HG02943 (cell line): ENCODE data around the gene FARSA.
"Not testable (repeated sequence)": the region's sequence is repeated elsewhere in the genome, so short reads cannot be mapped to it uniquely, and the experiment has no call there.

Source experiments
- ATAC-seq: cut with Tn5 transposase; IDR thresholded peaks from one replicate; pipeline ENCODE4 v1.9.1; 2021; ENCODE audit warnings: mild to moderate bottlenecking, low read depth, moderate library complexity; ENCODE audit not compliant: unreplicated experiment

The FARSA gene

GRCh38 chr19:12954612-12954962 lies 21.1 kb upstream of the FARSA start:
- no peak for ATAC-seq

- no peak for ATAC-seq
Measured at GRCh38 chr19:12953799-12954611, 20.5 kb upstream of the FARSA start.

DNA sequence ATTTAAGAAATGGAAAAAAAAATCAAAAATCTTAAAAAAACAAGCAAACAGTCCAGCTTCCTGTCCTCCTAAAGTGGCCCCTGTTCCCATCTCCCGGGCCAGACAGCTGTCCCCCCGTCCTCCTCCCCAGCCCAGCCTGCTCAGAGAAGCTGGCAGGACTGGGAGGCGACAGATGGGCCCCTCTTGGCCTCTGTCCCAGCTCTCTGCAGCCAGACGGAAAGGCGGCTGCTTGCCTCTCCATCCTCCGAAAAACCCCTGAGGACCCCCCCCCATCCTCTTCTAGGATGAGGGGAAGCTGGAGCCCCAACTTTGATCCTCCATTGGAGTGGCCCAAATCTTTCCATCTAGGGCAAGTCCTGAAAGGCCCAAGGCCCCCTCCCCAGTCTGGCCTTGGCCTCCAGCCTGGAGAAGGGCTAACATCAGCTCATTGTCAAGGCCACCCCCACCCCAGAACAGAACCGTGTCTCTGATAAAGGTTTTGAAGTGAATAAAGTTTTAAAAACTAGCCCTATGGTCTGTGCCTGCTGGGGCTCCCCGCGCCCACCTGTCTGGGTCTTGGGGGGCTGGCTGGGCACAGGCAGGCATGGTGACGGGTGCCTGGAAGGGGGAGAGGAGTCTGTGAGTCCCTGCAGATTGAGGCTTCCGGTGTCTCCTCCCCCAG lies 19.8 kb upstream of the FARSA start:
- ATAC-seq = no peak

- ATAC-seq = no peak
Measured at GRCh38 chr19:12952488-12953137, 19.1 kb upstream of the FARSA start.

GRCh38 chr19:12952050-12952449 lies 18.5 kb upstream of the FARSA start:
- not testable (repeated sequence) for ATAC-seq

GRCh38 chr19:12949363-12950283 lies 16.1 kb upstream of the FARSA start:
- ATAC-seq = no peak

- ATAC-seq = no peak
Measured at GRCh38 chr19:12948612-12949362, 15.3 kb upstream of the FARSA start.

GRCh38 chr19:12947702-12948611 lies 14.4 kb upstream of the FARSA start:
- no peak for ATAC-seq

GRCh38 chr19:12946731-12947496 lies 13.4 kb upstream of the FARSA start:
- no peak for ATAC-seq

DNA sequence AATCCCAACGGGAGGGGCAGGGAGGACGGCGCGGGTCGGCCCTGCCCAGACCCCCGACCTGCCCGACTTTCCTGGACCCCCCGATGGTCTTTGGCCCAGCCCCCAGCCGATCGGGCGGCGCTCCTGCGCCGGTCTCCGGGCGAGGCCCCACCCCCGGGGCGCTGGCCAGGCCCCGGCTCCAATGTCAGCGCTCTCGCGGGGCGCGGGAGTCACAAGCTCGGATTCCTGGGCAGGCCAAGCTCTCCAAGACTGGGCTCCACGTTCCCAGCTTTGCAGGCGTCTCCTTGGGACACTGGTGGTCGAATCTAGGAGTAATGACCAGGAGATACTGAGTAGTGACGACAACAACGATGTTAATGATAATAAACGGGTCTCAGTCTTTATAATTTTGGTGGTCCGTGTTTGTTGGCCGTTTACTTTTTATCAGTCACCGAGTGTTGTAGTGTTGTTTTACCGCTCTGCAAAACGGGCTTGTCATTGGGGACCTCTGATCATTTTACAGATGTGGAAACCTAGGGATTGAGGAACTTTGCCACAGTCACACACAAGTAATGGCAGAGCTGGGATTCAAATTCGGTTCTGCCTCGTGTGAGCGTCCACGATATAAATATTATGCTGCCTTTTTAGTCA lies 12.7 kb upstream of the FARSA start:
- peak; percentile 28 for ATAC-seq

DNA sequence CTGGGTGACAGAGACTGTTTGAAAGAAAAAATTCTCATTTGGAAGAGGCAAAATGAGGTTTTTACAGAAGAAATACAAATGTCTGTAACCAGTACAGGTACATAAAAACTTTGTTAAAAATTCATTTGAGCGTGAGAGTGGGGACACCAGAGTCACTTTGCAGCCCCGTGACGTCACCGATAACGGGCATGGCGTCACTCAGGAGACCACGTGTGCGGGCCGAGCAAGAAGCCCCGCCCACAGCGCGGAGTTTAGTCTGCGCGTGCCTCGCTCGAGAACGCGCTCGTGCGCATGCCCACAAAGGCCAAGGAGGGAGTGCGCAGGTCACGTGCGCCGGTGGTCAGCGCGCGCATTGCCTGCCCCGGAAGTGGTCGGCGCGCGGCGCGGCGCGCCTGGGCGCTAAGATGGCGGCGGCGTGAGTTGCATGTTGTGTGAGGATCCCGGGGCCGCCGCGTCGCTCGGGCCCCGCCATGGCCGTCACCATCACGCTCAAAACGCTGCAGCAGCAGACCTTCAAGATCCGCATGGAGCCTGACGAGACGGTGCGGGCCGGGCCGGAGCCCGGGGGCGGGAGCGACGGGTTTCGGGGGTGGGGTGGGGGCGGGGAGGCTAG lies 12.1 kb upstream of the FARSA start, which contains the start of gene RAD23A:
TSS of gene RAD23A (plus strand) at position 384 of the 613 bp plus-strand sequence. CDS start at position 471, 87 bp downstream.
- ATAC-seq = peak; percentile 69

DNA sequence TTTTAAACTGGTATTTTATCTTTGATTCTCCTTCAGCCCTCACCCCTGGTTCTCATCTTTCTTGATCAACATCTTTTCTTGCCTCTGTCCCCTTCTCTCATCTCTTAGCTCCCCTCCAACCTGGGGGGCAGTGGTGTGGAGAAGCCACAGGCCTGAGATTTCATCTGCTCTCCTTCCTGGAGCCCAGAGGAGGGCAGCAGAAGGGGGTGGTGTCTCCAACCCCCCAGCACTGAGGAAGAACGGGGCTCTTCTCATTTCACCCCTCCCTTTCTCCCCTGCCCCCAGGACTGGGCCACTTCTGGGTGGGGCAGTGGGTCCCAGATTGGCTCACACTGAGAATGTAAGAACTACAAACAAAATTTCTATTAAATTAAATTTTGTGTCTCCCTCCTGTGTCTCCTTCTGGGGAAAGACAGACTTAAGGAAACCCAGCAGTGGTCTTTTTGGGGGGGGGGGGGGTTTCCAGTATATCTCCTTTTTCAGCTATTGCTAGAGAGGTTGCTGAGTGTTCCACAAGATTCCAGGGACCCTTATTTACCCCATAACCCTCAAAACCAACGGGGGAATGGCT lies 10.7 kb upstream of the FARSA start:
- no peak for ATAC-seq

DNA sequence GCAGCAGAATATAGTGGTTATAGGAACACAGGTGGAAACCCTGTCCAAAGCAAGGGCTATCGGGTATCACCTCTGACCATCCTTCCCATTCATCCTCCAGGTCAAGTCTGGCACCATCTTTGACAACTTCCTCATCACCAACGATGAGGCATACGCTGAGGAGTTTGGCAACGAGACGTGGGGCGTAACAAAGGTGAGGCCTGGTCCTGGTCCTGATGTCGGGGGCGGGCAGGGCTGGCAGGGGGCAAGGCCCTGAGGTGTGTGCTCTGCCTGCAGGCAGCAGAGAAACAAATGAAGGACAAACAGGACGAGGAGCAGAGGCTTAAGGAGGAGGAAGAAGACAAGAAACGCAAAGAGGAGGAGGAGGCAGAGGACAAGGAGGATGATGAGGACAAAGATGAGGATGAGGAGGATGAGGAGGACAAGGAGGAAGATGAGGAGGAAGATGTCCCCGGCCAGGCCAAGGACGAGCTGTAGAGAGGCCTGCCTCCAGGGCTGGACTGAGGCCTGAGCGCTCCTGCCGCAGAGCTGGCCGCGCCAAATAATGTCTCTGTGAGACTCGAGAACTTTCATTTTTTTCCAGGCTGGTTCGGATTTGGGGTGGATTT lies 10.0 kb upstream of the FARSA start:
- ATAC-seq = no peak

DNA sequence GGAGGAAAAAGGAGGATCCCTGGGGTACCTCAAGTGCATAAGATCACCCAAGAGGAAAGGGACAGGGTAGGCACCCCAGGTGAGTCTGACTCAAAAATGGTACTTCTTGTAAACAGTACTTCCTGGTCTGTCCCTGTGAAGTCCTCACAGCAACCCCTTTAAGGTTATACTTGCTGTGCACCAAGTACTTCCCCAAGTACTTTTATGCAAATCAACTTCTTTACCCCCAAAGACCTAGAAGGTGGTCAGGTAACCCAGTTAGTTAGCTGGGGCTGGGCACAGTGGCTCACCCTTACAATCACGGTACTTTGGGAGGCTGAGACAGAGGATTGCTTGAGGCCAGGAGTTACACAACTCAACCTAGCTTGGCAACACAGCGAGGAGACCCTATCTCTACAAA lies 7.4 kb upstream of the FARSA start:
- ATAC-seq = no peak

- no peak for ATAC-seq
Measured at GRCh38 chr19:12939975-12940423, 6.5 kb upstream of the FARSA start.
